NCI-H226 (cell line): ENCODE results near the gene CFAP251.
"Not testable (repeated sequence)": the region's sequence is repeated elsewhere in the genome, so short reads cannot be mapped to it uniquely, and the experiment has no call there.

ENCODE experiments used
- DNase-seq: peaks from one replicate; pipeline ENCODE4 v3.0.0-alpha.2; 2015

CFAP251 gene

GRCh38 chr12:122030424-122031035 is 112.1 kb downstream of the CFAP251 start:
- no peak for DNase-seq

- no peak for DNase-seq
Observed at GRCh38 chr12:122031342-122032216, 113.2 kb downstream of the CFAP251 start.

- no peak for DNase-seq
Observed at GRCh38 chr12:122032580-122032979, 114.2 kb downstream of the CFAP251 start.

- no peak for DNase-seq
Observed at GRCh38 chr12:122035292-122035691, 116.9 kb downstream of the CFAP251 start.

GRCh38 chr12:122036153-122036552 is 117.8 kb downstream of the CFAP251 start:
- no peak for DNase-seq

- DNase-seq = no peak
Observed at GRCh38 chr12:122040579-122041386, 122.4 kb downstream of the CFAP251 start.

GRCh38 chr12:122041458-122041857 is 123.1 kb downstream of the CFAP251 start:
- not testable (repeated sequence) for DNase-seq

- no peak for DNase-seq
Observed at GRCh38 chr12:122042910-122043309, 124.5 kb downstream of the CFAP251 start.

GRCh38 chr12:122043476-122043875 is 125.1 kb downstream of the CFAP251 start:
- no peak for DNase-seq

- no peak for DNase-seq
Observed at GRCh38 chr12:122045262-122045661, 126.9 kb downstream of the CFAP251 start.

- DNase-seq = no peak
Observed at GRCh38 chr12:122046145-122046544, 127.8 kb downstream of the CFAP251 start.

- DNase-seq = no peak
Observed at GRCh38 chr12:122048151-122048550, 129.8 kb downstream of the CFAP251 start.

- no peak for DNase-seq
Observed at GRCh38 chr12:122049827-122050226, 131.4 kb downstream of the CFAP251 start.

GRCh38 chr12:122050706-122051105 is 132.3 kb downstream of the CFAP251 start:
- DNase-seq = no peak

- no peak for DNase-seq
Observed at GRCh38 chr12:122051231-122051876, 133.0 kb downstream of the CFAP251 start.

GRCh38 chr12:122052285-122052684 is 133.9 kb downstream of the CFAP251 start:
- DNase-seq = no peak
